Keratinocyte (primary cell): Measurements from ENCODE around the gene S100A6.

ENCODE experiments used
- EZH2 ChIP-seq: IDR thresholded peaks from one replicate; pipeline ENCODE4 v1.6.1; 2012; ENCODE audit warnings: inconsistent platforms, mild to moderate bottlenecking, low read length, moderate library complexity
- TF ChIP-seq, protein P1 (sequence below), 3 experiments: IDR thresholded peaks in 1 of 3; conservative IDR thresholded peaks in 1 of 3; optimal IDR thresholded peaks in 1 of 3; 2 replicates in 2 of 3; 3 replicates in 1 of 3; pipeline versions ENCODE3 to v1.5.1; 2011; ENCODE audit warnings: low read length in 3 of 3, mild to moderate bottlenecking in 3 of 3, moderate library complexity in 2 of 3, control low read depth in 1 of 3, inconsistent platforms in 1 of 3; ENCODE audit not compliant: insufficient read depth in 2 of 3; ENCODE audit errors: extremely low read depth in 1 of 3

DNA sequence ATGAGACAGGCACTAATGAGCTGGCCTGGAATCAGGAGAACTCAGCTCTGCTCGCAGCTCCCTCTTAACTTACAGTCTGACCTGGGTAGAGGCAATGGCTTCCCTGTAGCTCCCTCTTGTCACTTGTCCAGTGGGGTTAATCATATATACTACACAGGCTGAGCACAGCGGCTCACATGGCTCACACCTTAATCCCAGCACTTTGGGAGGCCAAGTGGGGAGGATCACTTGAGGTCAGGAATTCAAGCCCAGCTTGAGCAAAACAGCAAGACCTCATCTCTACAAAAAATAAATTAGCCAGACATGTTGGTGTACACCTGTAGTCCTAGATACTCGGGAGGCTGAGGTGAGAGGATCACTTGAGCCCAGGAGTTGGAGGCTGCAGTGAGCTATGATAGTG is 4.2 kb downstream of the S100A6 start:
- TF ChIP-seq, protein P1, sequence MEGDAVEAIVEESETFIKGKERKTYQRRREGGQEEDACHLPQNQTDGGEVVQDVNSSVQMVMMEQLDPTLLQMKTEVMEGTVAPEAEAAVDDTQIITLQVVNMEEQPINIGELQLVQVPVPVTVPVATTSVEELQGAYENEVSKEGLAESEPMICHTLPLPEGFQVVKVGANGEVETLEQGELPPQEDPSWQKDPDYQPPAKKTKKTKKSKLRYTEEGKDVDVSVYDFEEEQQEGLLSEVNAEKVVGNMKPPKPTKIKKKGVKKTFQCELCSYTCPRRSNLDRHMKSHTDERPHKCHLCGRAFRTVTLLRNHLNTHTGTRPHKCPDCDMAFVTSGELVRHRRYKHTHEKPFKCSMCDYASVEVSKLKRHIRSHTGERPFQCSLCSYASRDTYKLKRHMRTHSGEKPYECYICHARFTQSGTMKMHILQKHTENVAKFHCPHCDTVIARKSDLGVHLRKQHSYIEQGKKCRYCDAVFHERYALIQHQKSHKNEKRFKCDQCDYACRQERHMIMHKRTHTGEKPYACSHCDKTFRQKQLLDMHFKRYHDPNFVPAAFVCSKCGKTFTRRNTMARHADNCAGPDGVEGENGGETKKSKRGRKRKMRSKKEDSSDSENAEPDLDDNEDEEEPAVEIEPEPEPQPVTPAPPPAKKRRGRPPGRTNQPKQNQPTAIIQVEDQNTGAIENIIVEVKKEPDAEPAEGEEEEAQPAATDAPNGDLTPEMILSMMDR (optimal IDR thresholded peaks at IDR 0.05 in 1 of 3, IDR thresholded peaks at IDR 0.05 in 1 of 3, conservative IDR thresholded peaks at IDR 0.05 in 1 of 3; ENCODE audit: extremely low read depth in 1 of 3, insufficient read depth in 2 of 3, low read length in 3 of 3) = no peak
- no peak for TF ChIP-seq EZH2
